PC-3 (cell line): ENCODE data around the gene GTPBP6. TPM values are rescaled to one million over a fixed set of nuclear protein-coding genes. Genes with fewer than 3 reads are reported as not detected.

ENCODE experiments used
- ATAC-seq: fragments of 200-7000 bp; cut with Tn5 transposase; 2 replicates; pipeline ENCODE4 v1.9.1; 2020; ENCODE audit warnings: mild to moderate bottlenecking, moderate library complexity
- BruUV-seq: library from RNA; stranded (reverse); fragments of 400-500 nt; replicated peaks from 2 replicates; lab custom pipeline; 2021; lab: Mats Ljungman, UMichigan
- CTCF ChIA-PET: fragments of 300-600 bp; sonication (Branson Sonifier 250); formaldehyde crosslinking; loops from one replicate; lab custom pipeline; 2022; ENCODE audit warnings: antibody characterized with exemption; lab: Charles Lee
- POLR2A ChIA-PET: fragments of 300-600 bp; sonication (Branson Sonifier 250); formaldehyde crosslinking; loops from one replicate; lab custom pipeline; 2022; ENCODE audit warnings: antibody characterized with exemption; ENCODE audit not compliant: unreplicated experiment; lab: Charles Lee
- DNase-seq: peaks from one replicate; pipeline ENCODE4 v3.0.0-alpha.2; 2015
- H2AFZ ChIP-seq: fragments of 300-600 bp; sonication (generic); 2 replicates; pipeline ENCODE4 v1.6.0; 2016; ENCODE audit warnings: antibody characterized with exemption, low read length
- H3F3A ChIP-seq: fragments of 300-600 bp; sonication (generic); one replicate; pipeline ENCODE4 v1.6.0; 2017; ENCODE audit warnings: antibody characterized with exemption, low read length, control low read depth, mild to moderate bottlenecking; ENCODE audit not compliant: unreplicated experiment
- H3K27ac ChIP-seq: fragments of 300-600 bp; sonication (generic); 2 replicates; pipeline ENCODE4 v1.5.1; 2016; ENCODE audit warnings: mild to moderate bottlenecking, low read length
- H3K27me3 ChIP-seq: fragments of 300-600 bp; sonication (generic); 2 replicates; pipeline ENCODE4 v1.6.1; 2016; ENCODE audit warnings: low read length, mixed read lengths
- H3K36me3 ChIP-seq: fragments of 300-600 bp; sonication (generic); 2 replicates; pipeline ENCODE4 v1.6.1; 2016; ENCODE audit warnings: low read depth, mixed run types, low read length, mixed read lengths
- H3K4me1 ChIP-seq: fragments of 300-600 bp; sonication (generic); 2 replicates; pipeline ENCODE4 v1.5.1; 2016; ENCODE audit warnings: low read length; ENCODE audit not compliant: insufficient read depth
- H3K4me2 ChIP-seq: fragments of 300-600 bp; sonication (generic); 2 replicates; pipeline ENCODE4 v1.6.0; 2016; ENCODE audit warnings: low read length
- H3K4me3 ChIP-seq: fragments of 300-600 bp; sonication (generic); 2 replicates; pipeline ENCODE4 v1.5.1; 2016; ENCODE audit warnings: mild to moderate bottlenecking, low read length, mixed read lengths
- H3K79me2 ChIP-seq: fragments of 300-600 bp; sonication (generic); 2 replicates; pipeline ENCODE4 v1.6.1; 2017; ENCODE audit warnings: low read length, mixed read lengths
- H3K9ac ChIP-seq: fragments of 300-600 bp; sonication (generic); 2 replicates; pipeline ENCODE4 v1.6.0; 2016; ENCODE audit warnings: mild to moderate bottlenecking, low read length
- H3K9me2 ChIP-seq: fragments of 300-600 bp; sonication (generic); replicated peaks from 2 replicates; pipeline ENCODE4 v1.6.1; 2016; ENCODE audit warnings: mixed run types, low read length, mixed read lengths
- H3K9me3 ChIP-seq: fragments of 300-600 bp; sonication (generic); 2 replicates; pipeline ENCODE4 v1.6.1; 2016; ENCODE audit warnings: low read length, mixed read lengths
- H4K20me1 ChIP-seq: fragments of 300-600 bp; sonication (generic); 2 replicates; pipeline ENCODE4 v1.6.1; 2016; ENCODE audit warnings: low read length, mixed read lengths
- EZH2 ChIP-seq: fragments of 300-600 bp; sonication (generic); IDR thresholded peaks from one replicate; pipeline ENCODE4 v1.6.1; 2017; ENCODE audit warnings: antibody characterized with exemption, mild to moderate bottlenecking, low read length; ENCODE audit not compliant: unreplicated experiment
- EZH2phosphoT487 ChIP-seq: fragments of 300-600 bp; sonication (generic); IDR thresholded peaks from 2 replicates; pipeline ENCODE4 v1.6.1; 2018; ENCODE audit warnings: mild to moderate bottlenecking, antibody characterized with exemption, low read length, borderline replicate concordance
- intact Hi-C: fragments of 100-400 bp; cut with micrococcal nuclease; formaldehyde crosslinking; loops from 2 replicates; pipeline ENCODE4 v1.9.0; 2023
- total RNA-seq: library from RNA; depleted of rRNA; stranded (reverse); fragments of >200 nt; gene quantifications from 2 replicates; pipeline ENCODE4 v1.2.3, GENCODE V29; 2014
- TF ChIP-seq, protein P1 (sequence below): fragments of 300-600 bp; sonication (generic); conservative IDR thresholded peaks from 2 replicates; pipeline ENCODE4 v1.5.1; 2017; ENCODE audit warnings: antibody characterized with exemption, low read depth, mild to moderate bottlenecking, low read length

The GTPBP6 gene
- total RNA-seq, 1 experiment from 2014 or later, result 38.8 TPM

DNA sequence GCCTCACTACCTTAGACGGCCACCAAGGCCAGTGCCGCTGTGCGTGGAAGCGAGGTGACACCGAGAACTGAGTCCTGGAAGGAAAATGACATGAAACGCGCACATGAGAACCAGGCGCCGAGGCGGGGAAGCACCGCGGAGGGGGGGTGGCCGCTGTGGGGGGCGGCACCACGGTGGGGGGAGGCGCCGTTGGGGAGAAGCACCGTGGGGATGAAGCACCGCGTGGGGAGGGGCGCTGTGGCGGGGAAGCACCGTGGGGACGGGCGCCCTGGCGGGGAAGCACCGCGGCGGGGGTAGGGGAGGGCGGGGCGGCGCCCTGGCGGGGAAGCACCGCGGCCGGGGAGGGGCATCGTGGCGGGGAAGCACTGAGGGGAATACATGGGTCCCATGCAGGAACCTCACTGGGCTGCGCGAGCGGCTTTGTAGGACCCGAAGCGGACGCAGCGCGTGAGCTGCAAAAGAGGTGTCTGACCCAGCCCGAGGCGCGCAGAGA, 40.1 kb upstream of the GTPBP6 start:
- Histone ChIP-seq H2AFZ (no peak overlapping the region), H3K4me1 (peaks cover 8% of the 10 kb centered on the region), H4K20me1 (no peaks in the 10 kb centered on the region), H3K9me3 (no peaks in the 10 kb centered on the region), H3F3A (no peaks in the 10 kb centered on the region), H3K27ac (no peak overlapping the region), H3K9ac (no peak overlapping the region), H3K79me2 (0 out of 2 replicates have a peak, but pooled peaks cover 8% of the 10 kb centered on the region), H3K27me3 (no peaks in the 10 kb centered on the region), H3K4me3 (no peak overlapping the region), H3K36me3 (peaks cover 13% of the 10 kb centered on the region), H3K4me2 (no peak overlapping the region), H3K9me2 (no peaks in the 10 kb centered on the region)
- no TSS peak for BruUV-seq
- CTCF ChIA-PET, result no interaction called here
- intact Hi-C loops, result no loop called here
- DNase-seq (no peak), ATAC-seq (no peak)
- no peak for TF ChIP-seq EZH2
- TF ChIP-seq EZH2phosphoT487, result no peak
- TF ChIP-seq, protein P1, sequence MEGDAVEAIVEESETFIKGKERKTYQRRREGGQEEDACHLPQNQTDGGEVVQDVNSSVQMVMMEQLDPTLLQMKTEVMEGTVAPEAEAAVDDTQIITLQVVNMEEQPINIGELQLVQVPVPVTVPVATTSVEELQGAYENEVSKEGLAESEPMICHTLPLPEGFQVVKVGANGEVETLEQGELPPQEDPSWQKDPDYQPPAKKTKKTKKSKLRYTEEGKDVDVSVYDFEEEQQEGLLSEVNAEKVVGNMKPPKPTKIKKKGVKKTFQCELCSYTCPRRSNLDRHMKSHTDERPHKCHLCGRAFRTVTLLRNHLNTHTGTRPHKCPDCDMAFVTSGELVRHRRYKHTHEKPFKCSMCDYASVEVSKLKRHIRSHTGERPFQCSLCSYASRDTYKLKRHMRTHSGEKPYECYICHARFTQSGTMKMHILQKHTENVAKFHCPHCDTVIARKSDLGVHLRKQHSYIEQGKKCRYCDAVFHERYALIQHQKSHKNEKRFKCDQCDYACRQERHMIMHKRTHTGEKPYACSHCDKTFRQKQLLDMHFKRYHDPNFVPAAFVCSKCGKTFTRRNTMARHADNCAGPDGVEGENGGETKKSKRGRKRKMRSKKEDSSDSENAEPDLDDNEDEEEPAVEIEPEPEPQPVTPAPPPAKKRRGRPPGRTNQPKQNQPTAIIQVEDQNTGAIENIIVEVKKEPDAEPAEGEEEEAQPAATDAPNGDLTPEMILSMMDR, result no peak
- POLR2A ChIA-PET, result no interaction called here

DNA sequence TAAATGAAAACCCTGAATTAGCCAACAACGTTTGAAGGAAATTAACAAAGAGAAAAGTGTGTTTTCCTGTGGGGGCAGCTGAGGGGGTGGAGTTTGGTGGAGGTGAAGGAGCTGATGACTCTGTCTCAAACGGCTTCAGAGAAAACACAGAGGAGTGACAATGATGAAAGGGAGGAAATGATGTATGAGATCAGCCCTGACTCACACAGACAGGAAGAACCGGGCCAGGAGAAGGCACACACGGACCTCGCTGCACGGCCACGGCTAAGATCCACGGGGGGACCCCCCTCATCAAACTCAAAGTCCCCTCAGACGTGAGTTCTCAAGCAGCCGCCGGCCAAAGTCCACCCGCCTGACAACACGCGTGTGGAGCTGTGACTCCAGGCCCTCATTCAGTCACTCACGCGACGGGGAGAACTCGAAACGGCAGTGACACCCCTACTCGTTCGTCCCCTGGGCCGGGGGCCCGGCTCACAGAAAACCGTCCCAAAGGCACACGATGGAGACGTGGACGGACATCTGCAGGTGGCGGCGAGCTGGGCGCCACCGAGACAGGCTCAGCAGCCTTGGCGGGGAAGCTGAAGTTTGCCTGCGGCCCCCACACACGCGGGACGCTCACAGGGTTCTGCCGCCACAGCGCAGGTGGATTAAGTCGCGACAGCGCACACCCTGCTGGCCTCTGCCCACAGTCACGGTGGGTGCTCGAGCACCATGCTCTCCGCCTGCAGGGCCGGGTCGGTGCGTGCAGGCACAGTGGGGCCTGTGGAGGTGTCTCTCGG, 39.3 kb upstream of the GTPBP6 start:
- 0 out of 2 replicates have a peak, but pooled peaks cover 8% of the 10 kb centered on the region for H3K79me2 ChIP-seq
- H3K9me3 ChIP-seq, result no peaks in the 10 kb centered on the region
- no peaks in the 10 kb centered on the region for H3F3A ChIP-seq
- peak; percentile 78 for ATAC-seq
- H3K4me2 ChIP-seq, result no peak overlapping the region
- no peak overlapping the region for H3K4me3 ChIP-seq
- peaks cover 8% of the 10 kb centered on the region for H3K4me1 ChIP-seq
- POLR2A ChIA-PET, result no interaction called here
- H3K27me3 ChIP-seq, result no peaks in the 10 kb centered on the region
- H3K9ac ChIP-seq, result no peak overlapping the region
- intact Hi-C loops, result no loop called here
- H3K27ac ChIP-seq, result 0 out of 2 replicates have a peak overlapping the region, but pooled peaks have one; percentile 20
- TF ChIP-seq EZH2 (no peak), EZH2phosphoT487 (no peak)
- TF ChIP-seq, protein P1, result no peak
- BruUV-seq, result no TSS peak
- no peaks in the 10 kb centered on the region for H4K20me1 ChIP-seq
- CTCF ChIA-PET, result no interaction called here
- H3K9me2 ChIP-seq, result no peaks in the 10 kb centered on the region
- DNase-seq, result peak; percentile 54
- peaks cover 13% of the 10 kb centered on the region for H3K36me3 ChIP-seq
- H2AFZ ChIP-seq, result 0 out of 2 replicates have a peak overlapping the region, but pooled peaks have one; percentile 13
